Smooth muscle cell (in vitro differentiated cells): ENCODE measurements around the gene YPEL3. TPM values are rescaled to one million over a fixed set of nuclear protein-coding genes. Genes with fewer than 3 reads are reported as not detected.

Source experiments
- DNase-seq: peaks from one replicate; lab custom pipeline; 2025; ENCODE audit not compliant: unreplicated experiment; lab: John Stamatoyannopoulos, UW
- H2AFZ ChIP-seq: fragments of 200-600 bp; sonication (generic); 2 replicates; pipeline ENCODE4 v1.6.0; 2016; ENCODE audit warnings: antibody characterized with exemption, low read depth, mild to moderate bottlenecking
- H3F3A ChIP-seq: fragments of 200-600 bp; sonication (generic); 2 replicates; pipeline ENCODE4 v1.6.0; 2017; ENCODE audit warnings: antibody characterized with exemption, low read depth
- H3K27ac ChIP-seq: fragments of 200-600 bp; sonication (generic); 2 replicates; pipeline ENCODE4 v1.5.1; 2016; ENCODE audit warnings: low read depth, mild to moderate bottlenecking
- H3K27me3 ChIP-seq: fragments of 200-600 bp; sonication (generic); 2 replicates; pipeline ENCODE4 v1.6.1; 2016; ENCODE audit warnings: low read depth, mild to moderate bottlenecking
- H3K36me3 ChIP-seq: fragments of 200-600 bp; sonication (generic); 2 replicates; pipeline ENCODE4 v1.5.1; 2016; ENCODE audit warnings: low read depth
- H3K4me1 ChIP-seq: fragments of 200-600 bp; sonication (generic); 2 replicates; pipeline ENCODE4 v1.5.1; 2016; ENCODE audit warnings: low read depth
- H3K4me2 ChIP-seq: fragments of 200-600 bp; sonication (generic); 2 replicates; pipeline ENCODE4 v1.6.0; 2016; ENCODE audit warnings: mild to moderate bottlenecking
- H3K4me3 ChIP-seq: fragments of 200-600 bp; sonication (generic); 2 replicates; pipeline ENCODE4 v1.5.1; 2016; ENCODE audit warnings: mild to moderate bottlenecking
- H3K79me2 ChIP-seq: fragments of 200-600 bp; sonication (generic); 2 replicates; pipeline ENCODE4 v1.6.0; 2016; ENCODE audit warnings: low read depth, mild to moderate bottlenecking
- H3K9ac ChIP-seq: fragments of 200-600 bp; sonication (generic); 2 replicates; pipeline ENCODE4 v1.6.0; 2016; ENCODE audit warnings: low read depth
- H3K9me3 ChIP-seq: fragments of 200-600 bp; sonication (generic); replicated peaks from 2 replicates; pipeline ENCODE4 v1.5.1; 2016; ENCODE audit warnings: low read depth
- H4K20me1 ChIP-seq: fragments of 200-600 bp; sonication (generic); 2 replicates; pipeline ENCODE4 v1.6.0; 2016; ENCODE audit warnings: low read depth
- WGBS: methylation state at CpG from one replicate; pipeline ENCODE4 v1.1.7; 2016; ENCODE audit warnings: low lambda C conversion rate; 5-methylcytosine and 5-hydroxymethylcytosine counted together
- polyA plus RNA-seq: library from polyadenylated mRNA; unstranded; fragments of >200 nt; fragmentation: Nextera tagmentation; extraction: Ambion mirVana; gene quantifications from 2 replicates; pipeline ENCODE4 v1.2.1, GENCODE V29; 2016
- total RNA-seq: library from RNA; depleted of rRNA; stranded (reverse); fragments of >200 nt; gene quantifications from 2 replicates; pipeline ENCODE4 v1.2.3, GENCODE V29; 2014
- TF ChIP-seq, protein P1 (sequence below): fragments of 200-600 bp; sonication (generic); IDR thresholded peaks from 2 replicates; pipeline ENCODE4 v1.5.1; 2017; ENCODE audit warnings: borderline replicate concordance, mild to moderate bottlenecking, antibody characterized with exemption; ENCODE audit not compliant: insufficient read depth, poor library complexity, severe bottlenecking

YPEL3 gene
- total and polyA plus RNA-seq, 2 experiments from 2014 or later, result 37.5 to 65.9 TPM

DNA sequence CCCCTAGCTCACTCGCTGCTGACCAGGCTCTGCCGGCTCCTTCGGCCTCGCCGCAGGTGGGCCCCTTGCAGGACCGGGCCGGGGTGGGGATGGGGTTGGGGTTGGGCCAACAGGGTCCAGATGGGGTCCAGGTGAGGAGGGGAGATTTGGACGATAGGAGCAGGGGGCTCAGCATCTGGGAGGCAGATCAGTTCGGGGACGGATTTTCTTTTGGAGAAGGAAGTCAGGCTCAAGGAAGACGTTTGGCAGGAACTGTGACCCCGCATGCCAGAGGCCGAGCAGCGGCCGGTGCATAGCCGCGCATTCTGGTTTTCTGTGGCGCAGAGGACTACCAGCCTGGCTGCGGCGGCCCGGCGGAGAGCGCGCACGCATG lies 31.3 kb downstream of the YPEL3 start:
- H3F3A ChIP-seq, result peaks cover 36% of the 10 kb centered on the region
- peaks cover 39% of the 10 kb centered on the region for H3K4me1 ChIP-seq
- peak overlapping the region; percentile 92 for H3K4me3 ChIP-seq
- peaks cover 43% of the 10 kb centered on the region for H3K79me2 ChIP-seq
- peak overlapping the region; percentile 98 for H3K4me2 ChIP-seq
- H2AFZ ChIP-seq, result peak overlapping the region; percentile 53
- H3K36me3 ChIP-seq, result no peaks in the 10 kb centered on the region
- H3K27ac ChIP-seq, result peak overlapping the region; percentile 98
- H3K9ac ChIP-seq, result peak overlapping the region; percentile 78
- DNase-seq, result no peak
- H3K27me3 ChIP-seq, result no peaks in the 10 kb centered on the region
- TF ChIP-seq, protein P1, sequence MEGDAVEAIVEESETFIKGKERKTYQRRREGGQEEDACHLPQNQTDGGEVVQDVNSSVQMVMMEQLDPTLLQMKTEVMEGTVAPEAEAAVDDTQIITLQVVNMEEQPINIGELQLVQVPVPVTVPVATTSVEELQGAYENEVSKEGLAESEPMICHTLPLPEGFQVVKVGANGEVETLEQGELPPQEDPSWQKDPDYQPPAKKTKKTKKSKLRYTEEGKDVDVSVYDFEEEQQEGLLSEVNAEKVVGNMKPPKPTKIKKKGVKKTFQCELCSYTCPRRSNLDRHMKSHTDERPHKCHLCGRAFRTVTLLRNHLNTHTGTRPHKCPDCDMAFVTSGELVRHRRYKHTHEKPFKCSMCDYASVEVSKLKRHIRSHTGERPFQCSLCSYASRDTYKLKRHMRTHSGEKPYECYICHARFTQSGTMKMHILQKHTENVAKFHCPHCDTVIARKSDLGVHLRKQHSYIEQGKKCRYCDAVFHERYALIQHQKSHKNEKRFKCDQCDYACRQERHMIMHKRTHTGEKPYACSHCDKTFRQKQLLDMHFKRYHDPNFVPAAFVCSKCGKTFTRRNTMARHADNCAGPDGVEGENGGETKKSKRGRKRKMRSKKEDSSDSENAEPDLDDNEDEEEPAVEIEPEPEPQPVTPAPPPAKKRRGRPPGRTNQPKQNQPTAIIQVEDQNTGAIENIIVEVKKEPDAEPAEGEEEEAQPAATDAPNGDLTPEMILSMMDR, result no peak
- no peaks in the 10 kb centered on the region for H3K9me3 ChIP-seq
- H4K20me1 ChIP-seq, result peaks cover 41% of the 10 kb centered on the region
- WGBS, result 3% methylated on average over 25 of the region's 25 CpGs

DNA sequence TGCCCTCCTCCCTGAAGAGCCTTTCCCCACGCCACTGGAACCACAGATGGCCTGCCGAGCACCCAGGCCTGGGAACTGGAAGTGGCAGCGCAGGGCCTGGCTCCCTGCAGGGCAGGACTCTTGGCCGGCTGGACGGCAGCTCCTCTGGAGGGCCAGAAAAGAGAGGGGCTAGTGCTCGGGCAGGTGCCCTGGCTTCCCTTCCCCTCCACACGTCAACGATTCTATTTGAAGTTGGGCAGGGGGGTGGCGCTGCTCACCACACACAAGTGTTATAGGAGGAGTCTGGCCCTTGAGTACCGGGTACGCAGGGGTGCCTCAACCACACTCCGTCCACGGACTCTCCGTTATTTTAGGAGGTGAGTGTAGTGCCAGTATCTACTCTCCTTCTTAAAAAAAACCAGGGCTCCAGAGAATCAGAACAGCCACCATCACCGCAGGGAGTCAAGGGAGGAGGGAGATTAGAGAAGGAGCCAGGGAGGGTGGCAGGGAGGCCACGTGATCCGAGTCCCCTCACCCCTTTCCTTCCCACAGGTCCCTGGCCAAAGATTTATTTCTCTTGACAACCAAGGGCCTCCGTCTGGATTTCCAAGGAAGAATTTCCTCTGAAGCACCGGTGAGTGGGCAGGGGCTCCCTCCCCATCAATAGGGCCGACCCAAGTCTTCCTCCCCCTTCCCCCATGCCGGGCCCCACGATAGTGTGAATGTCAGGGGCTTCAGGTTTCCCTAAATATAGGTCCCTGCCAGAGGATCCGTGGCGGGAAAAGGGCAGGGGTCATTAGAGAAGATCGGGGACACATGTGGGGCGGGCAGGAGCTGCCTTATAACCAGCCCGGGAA lies 31.9 kb downstream of the YPEL3 start:
- peak overlapping the region; percentile 98 for H3K4me2 ChIP-seq
- no peaks in the 10 kb centered on the region for H3K36me3 ChIP-seq
- H3K27ac ChIP-seq, result peak overlapping the region; percentile 98
- H4K20me1 ChIP-seq, result peaks cover 35% of the 10 kb centered on the region
- TF ChIP-seq, protein P1, result no peak
- H3F3A ChIP-seq, result peaks cover 32% of the 10 kb centered on the region
- 6% methylated on average over 27 of the region's 27 CpGs for WGBS
- no peaks in the 10 kb centered on the region for H3K9me3 ChIP-seq
- peaks cover 39% of the 10 kb centered on the region for H3K4me1 ChIP-seq
- no peaks in the 10 kb centered on the region for H3K27me3 ChIP-seq
- H3K79me2 ChIP-seq, result peaks cover 37% of the 10 kb centered on the region
- H2AFZ ChIP-seq, result peak overlapping the region; percentile 32
- peak overlapping the region; percentile 78 for H3K9ac ChIP-seq
- H3K4me3 ChIP-seq, result peak overlapping the region; percentile 92
- no peak for DNase-seq

DNA sequence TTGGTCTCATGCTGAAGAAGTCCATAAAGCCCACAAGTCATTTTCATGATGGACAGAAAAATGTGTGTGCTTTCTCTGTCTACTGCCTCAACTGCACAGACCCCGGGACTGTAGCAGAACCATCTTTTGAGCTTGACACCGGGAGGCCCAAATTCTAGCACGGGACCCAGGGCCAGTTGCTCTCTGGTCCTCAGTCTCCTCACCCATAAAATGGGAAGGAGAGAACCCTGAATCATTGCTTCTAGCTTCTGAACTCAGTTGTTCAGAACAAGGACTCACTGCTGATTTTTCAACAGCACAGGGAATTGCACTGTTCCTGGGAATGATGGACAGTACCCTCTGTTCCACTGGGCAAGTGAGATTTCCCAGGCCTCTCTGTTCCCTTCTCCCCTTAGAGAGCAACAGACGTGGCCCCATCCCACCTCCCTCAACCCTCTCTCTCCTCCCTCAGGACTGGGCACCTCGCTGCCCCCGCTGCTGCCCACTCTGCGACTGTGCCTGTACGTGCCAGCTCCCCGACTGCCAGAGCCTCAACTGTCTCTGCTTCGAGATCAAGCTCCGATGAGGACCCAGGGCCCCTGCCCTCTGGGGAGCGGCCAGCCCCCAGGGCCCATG lies 32.6 kb downstream of the YPEL3 start:
- Histone ChIP-seq H3K9ac (no peak overlapping the region), H3F3A (peaks cover 28% of the 10 kb centered on the region), H3K4me3 (peak overlapping the region; percentile 92), H3K79me2 (peaks cover 30% of the 10 kb centered on the region), H3K4me2 (peak overlapping the region; percentile 98), H4K20me1 (peaks cover 27% of the 10 kb centered on the region), H2AFZ (no peak overlapping the region), H3K27ac (peak overlapping the region; percentile 98), H3K4me1 (peaks cover 39% of the 10 kb centered on the region), H3K27me3 (no peaks in the 10 kb centered on the region), H3K36me3 (no peaks in the 10 kb centered on the region), H3K9me3 (no peaks in the 10 kb centered on the region)
- TF ChIP-seq, protein P1, result no peak
- WGBS, result 71% methylated on average over 12 of the region's 12 CpGs
- DNase-seq, result no peak
